Duodenal mucosa (tissue), 2 donors: Measurements from ENCODE around the gene ITPRIP.
A peak's percentile ranks its signal among the peaks of the same experiment; 100 is the strongest.

Experiments used
- H3K27ac ChIP-seq: one replicate; pipeline ENCODE4 v1.7.0; 2013; ENCODE audit warnings: low read depth, low read length
- H3K27me3 ChIP-seq, 2 donors: one replicate each; pipeline ENCODE4 v1.7.0; 2013; ENCODE audit warnings: low read length in 2 of 2, control low read depth in 1 of 2; ENCODE audit not compliant: insufficient read depth in 2 of 2, control insufficient read depth in 1 of 2
- H3K36me3 ChIP-seq, 2 donors: one replicate each; pipeline ENCODE4 v1.7.0; 2013; ENCODE audit warnings: low read length in 2 of 2, control low read depth in 1 of 2; ENCODE audit not compliant: insufficient read depth in 2 of 2, control insufficient read depth in 1 of 2
- H3K4me1 ChIP-seq, 2 donors: one replicate each; pipeline ENCODE4 v1.7.0; 2013; ENCODE audit warnings: low read length in 2 of 2, control low read depth in 1 of 2; ENCODE audit not compliant: insufficient read depth in 2 of 2, control insufficient read depth in 1 of 2
- H3K4me3 ChIP-seq, 2 donors: one replicate each; pipeline ENCODE4 v1.7.0; 2013; ENCODE audit warnings: low read length in 2 of 2, low read depth in 1 of 2
- H3K9ac ChIP-seq, 2 donors: one replicate each; pipeline ENCODE4 v1.7.0; 2013; ENCODE audit warnings: low read length in 2 of 2, low read depth in 1 of 2
- H3K9me3 ChIP-seq, 2 donors: one replicate each; pipeline ENCODE4 v1.7.0; 2013; ENCODE audit warnings: low read length in 2 of 2, control low read depth in 1 of 2; ENCODE audit not compliant: control insufficient read depth in 1 of 2

ITPRIP gene

GRCh38 chr10:104353325-104354048, 15.2 kb upstream of the ITPRIP start, which contains the start of gene CFAP58:
Gene CFAP58 (plus strand): TSS chr10:104353833. CDS start chr10:104353898, 65 bp downstream.
- peaks cover 22 to 30% of the 10 kb centered on the region in 2 donors for H3K4me1 ChIP-seq
- H3K27me3 ChIP-seq = no peaks in the 10 kb centered on the region
- H3K9me3 ChIP-seq = no peaks in the 10 kb centered on the region
- peak within 1 kb of the TSS; percentile 72 to 73 for H3K4me3 ChIP-seq
- no peak within 1 kb of the TSS for H3K27ac ChIP-seq
- H3K9ac ChIP-seq = no peak within 1 kb of the TSS
- no peaks in the 10 kb centered on the region for H3K36me3 ChIP-seq

GRCh38 chr10:104351919-104352318, 13.7 kb upstream of the ITPRIP start:
- H3K9ac ChIP-seq = peak overlapping the region in 1 of 2 donors; percentile 0
- peak overlapping the region in 1 of 2 donors; percentile 5 for H3K4me3 ChIP-seq
- H3K9me3 ChIP-seq = no peaks in the 10 kb centered on the region
- H3K36me3 ChIP-seq = no peaks in the 10 kb centered on the region
- H3K4me1 ChIP-seq = peaks cover 22 to 30% of the 10 kb centered on the region in 2 donors
- no peak overlapping the region for H3K27ac ChIP-seq
- no peaks in the 10 kb centered on the region for H3K27me3 ChIP-seq

DNA sequence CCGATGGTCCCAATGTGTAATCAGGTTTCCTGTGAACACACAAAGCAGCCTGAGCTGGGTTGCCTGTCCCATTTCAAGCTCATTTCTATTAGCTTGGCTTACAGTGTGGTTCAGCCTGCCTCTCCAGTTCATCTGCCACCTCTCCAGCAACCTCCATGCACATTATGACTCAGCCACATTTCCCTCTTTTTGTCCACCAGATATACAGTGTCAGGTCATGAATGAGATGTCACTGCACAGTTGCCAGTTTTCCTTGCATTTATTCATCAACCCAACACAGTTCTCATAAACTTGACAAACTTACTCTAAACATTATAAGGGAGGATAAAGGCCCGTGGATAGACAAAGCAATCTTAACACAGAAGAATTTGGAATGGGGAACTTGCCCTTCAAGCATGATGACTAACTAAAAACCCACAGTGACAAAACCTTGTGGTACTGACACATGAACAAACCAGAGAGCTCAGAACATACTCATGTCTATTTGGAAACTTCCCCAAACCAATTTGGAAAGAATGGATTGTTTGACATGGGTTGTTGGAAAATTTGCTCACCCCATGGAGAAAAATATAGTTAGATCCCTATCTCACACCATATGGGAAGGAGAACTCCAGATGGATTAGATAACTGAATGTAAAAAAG, 12.9 kb upstream of the ITPRIP start:
- no peaks in the 10 kb centered on the region for H3K9me3 ChIP-seq
- no peaks in the 10 kb centered on the region for H3K27me3 ChIP-seq
- no peaks in the 10 kb centered on the region for H3K36me3 ChIP-seq
- H3K9ac ChIP-seq = no peak overlapping the region
- no peak overlapping the region for H3K4me3 ChIP-seq
- peaks cover 22 to 30% of the 10 kb centered on the region in 2 donors for H3K4me1 ChIP-seq
- no peak overlapping the region for H3K27ac ChIP-seq

GRCh38 chr10:104350127-104350635, 11.9 kb upstream of the ITPRIP start:
- Histone ChIP-seq H3K4me1 (peaks cover 22 to 30% of the 10 kb centered on the region in 2 donors), H3K36me3 (no peaks in the 10 kb centered on the region), H3K9ac (no peak overlapping the region), H3K27me3 (no peaks in the 10 kb centered on the region), H3K9me3 (no peaks in the 10 kb centered on the region), H3K27ac (no peak overlapping the region), H3K4me3 (peak overlapping the region; percentile 28 to 38)

- Histone ChIP-seq H3K27ac (no peak overlapping the region), H3K4me1 (peaks cover 22 to 30% of the 10 kb centered on the region in 2 donors), H3K9ac (no peak overlapping the region), H3K4me3 (peak overlapping the region; percentile 28 to 38), H3K27me3 (no peaks in the 10 kb centered on the region), H3K36me3 (no peaks in the 10 kb centered on the region), H3K9me3 (no peaks in the 10 kb centered on the region)
These were observed 11.4 kb upstream of the ITPRIP start for GRCh38 chr10:104349623-104350126.

DNA sequence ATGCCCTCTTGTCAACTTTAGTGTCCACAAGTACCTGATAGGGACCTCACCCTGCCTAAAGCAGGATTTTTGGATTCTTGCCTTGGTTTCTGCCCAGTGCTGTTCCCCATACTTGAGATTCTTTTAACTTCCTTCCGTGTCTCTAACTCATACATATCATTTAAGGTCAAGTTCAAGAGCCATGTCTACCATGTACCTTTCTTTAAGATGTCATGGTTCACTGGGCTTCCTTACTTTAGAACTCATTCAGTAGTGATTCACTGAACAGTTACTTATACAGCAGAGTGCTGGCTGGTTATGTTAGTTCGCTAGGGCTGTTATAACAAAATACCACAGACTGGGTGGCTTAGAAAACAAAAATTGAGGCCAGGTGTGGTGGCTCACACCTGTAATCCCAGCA, 10.3 kb upstream of the ITPRIP start:
- Histone ChIP-seq H3K36me3 (no peaks in the 10 kb centered on the region), H3K27ac (no peak overlapping the region), H3K9ac (no peak overlapping the region), H3K9me3 (no peaks in the 10 kb centered on the region), H3K4me3 (no peak overlapping the region), H3K27me3 (no peaks in the 10 kb centered on the region), H3K4me1 (peaks cover 15 to 25% of the 10 kb centered on the region in 2 donors)

DNA sequence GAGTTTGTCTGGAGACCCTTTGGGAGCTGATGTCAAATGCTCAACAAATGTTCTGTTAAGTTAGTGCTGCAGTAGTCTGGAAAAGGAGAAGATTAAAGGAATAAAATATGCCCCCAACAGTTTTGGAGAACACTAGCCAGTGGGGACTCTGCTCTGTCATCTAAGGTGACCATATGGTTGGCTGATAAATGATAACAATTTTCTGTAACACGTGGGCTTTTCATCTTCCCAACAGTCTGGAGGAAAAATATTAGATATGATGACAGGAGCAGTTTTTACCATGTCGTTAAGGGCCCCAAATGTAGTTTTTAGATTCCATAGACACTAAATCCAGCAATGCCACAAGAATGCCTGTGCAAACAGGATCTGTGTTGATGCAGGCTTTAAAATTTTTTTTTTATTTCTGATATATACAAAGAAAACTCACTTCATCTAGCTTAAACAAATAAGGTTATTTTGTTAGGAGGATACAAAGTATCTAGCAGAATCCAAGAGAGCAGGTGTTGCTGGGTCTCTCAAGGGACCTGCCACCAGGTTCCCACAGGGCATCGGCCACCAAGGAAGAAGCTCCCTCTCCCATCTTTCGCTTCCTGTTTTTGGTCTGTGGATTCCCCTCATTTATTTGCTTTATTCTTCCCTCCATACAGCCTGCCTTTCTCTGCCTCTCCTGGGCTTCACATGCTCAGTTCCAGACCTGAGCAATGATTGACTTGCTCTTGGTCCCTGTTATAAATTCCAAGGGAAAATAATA, 9.2 kb upstream of the ITPRIP start:
- H3K27ac ChIP-seq = no peak overlapping the region
- H3K4me1 ChIP-seq = peaks cover 5 to 15% of the 10 kb centered on the region in 2 donors
- H3K4me3 ChIP-seq = no peak overlapping the region
- no peaks in the 10 kb centered on the region for H3K27me3 ChIP-seq
- H3K9me3 ChIP-seq = no peaks in the 10 kb centered on the region
- no peaks in the 10 kb centered on the region for H3K36me3 ChIP-seq
- no peak overlapping the region for H3K9ac ChIP-seq

DNA sequence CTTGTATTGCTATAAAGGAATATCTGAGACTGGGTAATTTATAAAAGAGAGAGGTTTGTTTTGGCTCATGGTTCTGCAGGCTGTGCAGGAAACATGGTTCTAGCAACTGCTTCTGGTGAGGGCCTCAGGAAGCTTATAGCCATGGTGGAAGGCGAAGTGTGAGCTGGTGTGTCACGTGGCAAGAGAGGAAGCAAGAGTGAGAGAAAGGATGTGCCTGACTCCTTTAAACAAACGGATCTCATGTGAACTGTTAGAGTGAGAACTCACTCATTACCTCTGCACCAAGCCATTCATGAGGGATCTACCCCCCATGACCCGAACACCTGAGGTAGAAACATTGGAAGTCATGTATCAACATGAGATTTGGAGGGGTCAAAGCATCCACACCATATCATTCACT, 7.7 kb upstream of the ITPRIP start:
- H3K9me3 ChIP-seq = no peaks in the 10 kb centered on the region
- H3K27ac ChIP-seq = no peak overlapping the region
- no peaks in the 10 kb centered on the region for H3K27me3 ChIP-seq
- H3K4me3 ChIP-seq = no peak overlapping the region
- H3K36me3 ChIP-seq = no peaks in the 10 kb centered on the region
- H3K9ac ChIP-seq = no peak overlapping the region
- H3K4me1 ChIP-seq = peaks cover 0 to 13% of the 10 kb centered on the region in 2 donors

DNA sequence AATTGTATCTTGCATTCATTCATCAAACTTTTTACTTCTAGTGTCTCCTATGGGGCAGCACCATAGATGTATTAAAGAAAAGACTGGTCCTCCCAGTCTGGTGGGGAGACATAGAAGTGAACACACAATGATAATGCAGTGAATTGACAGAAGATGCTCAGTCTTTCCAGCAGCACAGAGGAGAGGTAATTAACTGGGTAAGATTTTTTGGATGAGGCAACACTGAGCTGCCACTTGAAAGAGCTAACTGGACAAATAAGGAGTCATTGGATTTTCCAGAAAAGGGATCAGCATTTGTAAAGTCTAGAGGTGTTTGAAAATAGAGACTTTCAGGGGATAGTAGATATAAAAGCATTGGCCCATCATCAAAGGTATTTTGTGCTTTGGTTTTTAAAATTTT, 7.2 kb upstream of the ITPRIP start:
- no peak overlapping the region for H3K9ac ChIP-seq
- no peaks in the 10 kb centered on the region for H3K9me3 ChIP-seq
- no peak overlapping the region for H3K27ac ChIP-seq
- H3K27me3 ChIP-seq = no peaks in the 10 kb centered on the region
- H3K4me1 ChIP-seq = peaks cover 2 to 15% of the 10 kb centered on the region in 2 donors
- no peak overlapping the region for H3K4me3 ChIP-seq
- no peaks in the 10 kb centered on the region for H3K36me3 ChIP-seq
